WI38 (cell line): Measurements from ENCODE around the gene AMPH.

ENCODE experiments used
- H3K4me3 ChIP-seq: 2 replicates; pipeline ENCODE4 v1.5.1; 2011; ENCODE audit warnings: low read depth, mild to moderate bottlenecking, control low read depth, low read length
- TF ChIP-seq, protein P1 (sequence below): IDR thresholded peaks from 2 replicates; pipeline ENCODE4 v1.5.1; 2012; ENCODE audit warnings: low read depth, mild to moderate bottlenecking, control low read depth, low read length

The AMPH gene

DNA sequence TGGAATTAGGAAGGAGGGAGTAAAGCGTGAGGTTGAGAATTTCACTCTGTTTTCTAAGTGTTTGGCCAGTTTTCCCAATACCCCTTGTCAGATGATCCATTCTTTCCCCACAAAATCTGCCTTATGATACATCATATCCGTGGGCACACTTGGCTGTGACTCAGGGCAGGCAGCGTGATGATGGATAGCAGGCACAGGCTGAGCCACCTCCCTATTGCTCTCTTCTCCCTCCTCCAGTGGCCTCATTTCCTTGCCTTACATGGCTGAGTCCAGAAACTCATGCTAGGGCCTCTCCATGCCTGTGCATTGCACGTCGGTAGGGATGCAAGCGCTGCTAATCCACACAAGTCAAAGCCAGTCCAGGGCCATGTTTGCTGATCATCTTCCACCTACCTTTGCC is 128.3 kb downstream of the AMPH start:
- TF ChIP-seq, protein P1, sequence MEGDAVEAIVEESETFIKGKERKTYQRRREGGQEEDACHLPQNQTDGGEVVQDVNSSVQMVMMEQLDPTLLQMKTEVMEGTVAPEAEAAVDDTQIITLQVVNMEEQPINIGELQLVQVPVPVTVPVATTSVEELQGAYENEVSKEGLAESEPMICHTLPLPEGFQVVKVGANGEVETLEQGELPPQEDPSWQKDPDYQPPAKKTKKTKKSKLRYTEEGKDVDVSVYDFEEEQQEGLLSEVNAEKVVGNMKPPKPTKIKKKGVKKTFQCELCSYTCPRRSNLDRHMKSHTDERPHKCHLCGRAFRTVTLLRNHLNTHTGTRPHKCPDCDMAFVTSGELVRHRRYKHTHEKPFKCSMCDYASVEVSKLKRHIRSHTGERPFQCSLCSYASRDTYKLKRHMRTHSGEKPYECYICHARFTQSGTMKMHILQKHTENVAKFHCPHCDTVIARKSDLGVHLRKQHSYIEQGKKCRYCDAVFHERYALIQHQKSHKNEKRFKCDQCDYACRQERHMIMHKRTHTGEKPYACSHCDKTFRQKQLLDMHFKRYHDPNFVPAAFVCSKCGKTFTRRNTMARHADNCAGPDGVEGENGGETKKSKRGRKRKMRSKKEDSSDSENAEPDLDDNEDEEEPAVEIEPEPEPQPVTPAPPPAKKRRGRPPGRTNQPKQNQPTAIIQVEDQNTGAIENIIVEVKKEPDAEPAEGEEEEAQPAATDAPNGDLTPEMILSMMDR: no peak
- H3K4me3 ChIP-seq: no peak overlapping the region

DNA sequence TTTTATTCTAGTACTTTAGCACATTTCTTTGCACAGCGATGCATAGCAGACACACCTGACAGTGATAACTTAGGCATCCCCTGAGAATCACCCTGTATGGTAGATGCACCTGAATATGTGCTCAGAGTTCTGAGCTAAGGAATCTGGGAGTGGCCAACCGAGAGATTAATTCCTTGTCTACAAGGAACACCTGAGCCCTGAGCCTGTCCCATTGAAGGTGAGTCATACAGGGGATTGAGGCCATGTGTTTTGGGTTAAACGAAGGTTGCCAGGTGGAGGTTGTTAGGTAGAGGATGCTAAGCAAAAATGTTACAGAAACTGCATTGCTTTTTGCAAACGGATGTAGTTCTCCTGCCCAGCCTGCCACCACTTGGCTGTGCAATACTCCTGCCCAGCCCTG is 128.9 kb downstream of the AMPH start:
- TF ChIP-seq, protein P1: no peak
- H3K4me3 ChIP-seq: no peak overlapping the region

- H3K4me3 ChIP-seq: no peak overlapping the region
- TF ChIP-seq, protein P1: no peak
These were observed 139.2 kb downstream of the AMPH start for GRCh38 chr7:38492010-38492409.

DNA sequence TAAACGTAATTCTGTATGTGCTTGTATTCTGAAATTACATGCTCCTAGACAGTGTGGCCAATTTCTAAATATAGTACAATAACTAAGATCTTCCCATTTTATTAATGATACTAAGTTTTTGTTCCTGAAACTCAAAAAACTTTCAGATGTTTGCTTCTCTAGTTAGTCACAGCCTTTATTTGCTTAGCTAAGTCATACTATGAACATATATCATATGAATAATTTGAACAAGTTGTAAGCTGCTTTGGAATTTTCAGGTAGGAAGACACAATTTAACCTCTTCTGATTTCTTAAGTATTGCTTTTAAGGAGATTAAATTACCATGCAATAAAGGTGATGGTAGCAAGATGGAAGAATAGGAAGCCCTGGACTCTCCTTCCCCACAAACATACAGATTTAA is 148.7 kb downstream of the AMPH start:
- no peak overlapping the region for H3K4me3 ChIP-seq
- TF ChIP-seq, protein P1: no peak

DNA sequence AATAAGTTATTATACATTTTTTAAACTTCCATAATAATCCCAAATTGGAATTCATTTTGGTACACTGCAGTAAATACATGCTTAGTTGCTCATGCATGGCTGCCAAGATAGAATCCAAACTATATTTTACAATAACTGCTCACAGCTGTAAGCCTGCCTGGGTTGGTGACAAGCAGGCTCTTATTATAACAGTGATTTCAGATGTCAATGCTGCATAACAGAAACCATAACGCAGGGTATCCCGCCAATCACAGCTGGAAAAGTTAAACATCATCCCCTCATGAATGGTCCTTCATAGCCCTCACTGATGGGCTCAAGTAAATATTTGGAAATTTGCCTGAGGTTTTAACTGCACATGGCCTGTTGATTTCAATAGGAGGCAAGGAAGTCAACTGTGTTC is 149.8 kb downstream of the AMPH start:
- H3K4me3 ChIP-seq: no peak overlapping the region
- TF ChIP-seq, protein P1: no peak

DNA sequence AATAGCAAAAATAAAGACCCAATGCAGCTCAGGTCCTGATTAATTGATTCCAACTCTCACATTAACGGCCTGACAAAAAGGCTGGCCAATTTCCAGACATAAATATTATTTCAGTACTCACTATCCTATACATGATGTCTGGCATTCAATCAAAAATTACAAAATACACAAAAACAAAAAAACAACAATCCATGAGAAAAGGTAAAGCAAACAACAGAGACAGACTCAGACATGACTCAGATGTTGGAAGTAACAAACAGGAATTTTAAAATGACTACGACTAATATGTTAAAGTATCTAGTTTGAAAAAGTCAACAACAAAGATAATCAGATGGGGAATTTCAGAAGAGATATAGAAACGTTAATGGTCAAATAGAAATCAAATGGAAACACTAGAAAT is 152.8 kb downstream of the AMPH start:
- no peak overlapping the region for H3K4me3 ChIP-seq
- TF ChIP-seq, protein P1: no peak

- TF ChIP-seq, protein P1: no peak
- H3K4me3 ChIP-seq: no peak overlapping the region
These were observed 153.8 kb downstream of the AMPH start for GRCh38 chr7:38477333-38477732.

- H3K4me3 ChIP-seq: no peak overlapping the region
- TF ChIP-seq, protein P1: no peak
These were observed 154.4 kb downstream of the AMPH start for GRCh38 chr7:38476764-38477163.
